ENCODE measurements around the gene NOC2L. TPM values are rescaled to one million over a fixed set of nuclear protein-coding genes. Genes with fewer than 3 reads are reported as not detected.

The NOC2L gene
- total RNA-seq, 4 donors from 2014 or later: 35.3 to 54.1 (median 47.5) TPM

DNA sequence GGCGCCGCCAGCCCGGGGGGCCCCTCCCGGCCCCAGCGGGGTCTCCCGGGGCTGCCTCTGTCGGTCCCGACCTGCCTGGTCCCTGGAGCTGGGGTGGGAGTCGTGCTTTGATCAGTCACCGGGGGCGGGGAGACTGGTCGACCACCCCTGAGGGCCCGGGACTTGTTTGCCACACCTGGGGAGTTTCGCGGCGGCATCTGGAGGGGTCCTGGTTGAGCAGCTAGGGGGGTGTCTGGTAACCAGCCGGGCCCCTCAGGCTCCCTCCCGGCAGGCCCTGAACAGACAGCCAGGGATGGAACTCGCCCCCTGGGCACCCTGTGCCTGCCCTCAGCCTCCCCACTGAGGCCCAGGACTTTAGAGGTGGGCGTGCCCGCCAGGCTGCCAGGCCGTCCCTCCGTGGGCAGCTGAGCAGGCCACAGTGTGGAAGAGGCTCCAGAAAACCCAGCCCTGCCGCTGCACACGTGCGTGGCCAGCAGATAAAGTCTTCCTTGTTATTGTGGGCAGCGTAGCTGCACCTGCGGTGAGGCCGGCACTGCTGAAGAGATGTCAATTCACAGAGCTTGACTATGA, 48.7 kb downstream of the NOC2L start:
- Histone ChIP-seq H3K4me3 (peak overlapping the region; percentile 38 to 54 (median 46)), H3K27ac (replicated peaks in 1 of 4) (peak overlapping the region; percentile 21 to 70 (median 62)), H3K4me1 (peaks cover 11 to 44% (median 39%) of the 10 kb centered on the region in 4 donors), H3K36me3 (no peaks in the 10 kb centered on the region), H3K9me3 (no peaks in the 10 kb centered on the region), H3K27me3 (peaks cover 0 to 78% (median 10%) of the 10 kb centered on the region in 4 donors)
- intact Hi-C loops (cut with DNase I): no loop called here
- 49% methylated on average over 3 of the region's 29 CpGs for WGBS
- DNase-seq (ENCODE audit: extremely low spot score): no peak
- TF ChIP-seq EP300 (IDR thresholded peaks at IDR 0.05) (no peak), POLR2A (IDR thresholded peaks at IDR 0.05; ENCODE audit: low read depth) (no peak), POLR2AphosphoS5 (IDR thresholded peaks at IDR 0.05) (no peak)
- TF ChIP-seq, protein P1, sequence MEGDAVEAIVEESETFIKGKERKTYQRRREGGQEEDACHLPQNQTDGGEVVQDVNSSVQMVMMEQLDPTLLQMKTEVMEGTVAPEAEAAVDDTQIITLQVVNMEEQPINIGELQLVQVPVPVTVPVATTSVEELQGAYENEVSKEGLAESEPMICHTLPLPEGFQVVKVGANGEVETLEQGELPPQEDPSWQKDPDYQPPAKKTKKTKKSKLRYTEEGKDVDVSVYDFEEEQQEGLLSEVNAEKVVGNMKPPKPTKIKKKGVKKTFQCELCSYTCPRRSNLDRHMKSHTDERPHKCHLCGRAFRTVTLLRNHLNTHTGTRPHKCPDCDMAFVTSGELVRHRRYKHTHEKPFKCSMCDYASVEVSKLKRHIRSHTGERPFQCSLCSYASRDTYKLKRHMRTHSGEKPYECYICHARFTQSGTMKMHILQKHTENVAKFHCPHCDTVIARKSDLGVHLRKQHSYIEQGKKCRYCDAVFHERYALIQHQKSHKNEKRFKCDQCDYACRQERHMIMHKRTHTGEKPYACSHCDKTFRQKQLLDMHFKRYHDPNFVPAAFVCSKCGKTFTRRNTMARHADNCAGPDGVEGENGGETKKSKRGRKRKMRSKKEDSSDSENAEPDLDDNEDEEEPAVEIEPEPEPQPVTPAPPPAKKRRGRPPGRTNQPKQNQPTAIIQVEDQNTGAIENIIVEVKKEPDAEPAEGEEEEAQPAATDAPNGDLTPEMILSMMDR (IDR thresholded peaks at IDR 0.05): no peak

- Histone ChIP-seq H3K36me3 (no peaks in the 10 kb centered on the region), H3K4me3 (peak overlapping the region; percentile 38 to 54 (median 46)), H3K4me1 (peaks cover 16 to 49% (median 44%) of the 10 kb centered on the region in 4 donors), H3K9me3 (no peaks in the 10 kb centered on the region), H3K27ac (replicated peaks in 1 of 4) (peak overlapping the region; percentile 21 to 70 (median 62)), H3K27me3 (peaks cover 0 to 78% (median 10%) of the 10 kb centered on the region in 4 donors)
- DNase-seq (ENCODE audit: extremely low spot score): no peak
- intact Hi-C loops (cut with DNase I): no loop called here
- no CpG with 5 or more reads among the region's 53 CpGs for WGBS
- TF ChIP-seq EP300 (IDR thresholded peaks at IDR 0.05): no peak
- no peak for TF ChIP-seq POLR2A (IDR thresholded peaks at IDR 0.05; ENCODE audit: low read depth)
- TF ChIP-seq POLR2AphosphoS5 (IDR thresholded peaks at IDR 0.05): no peak
- TF ChIP-seq, protein P1 (IDR thresholded peaks at IDR 0.05): no peak
These were observed 49.2 kb downstream of the NOC2L start for GRCh38 chr1:909861-910310.

DNA sequence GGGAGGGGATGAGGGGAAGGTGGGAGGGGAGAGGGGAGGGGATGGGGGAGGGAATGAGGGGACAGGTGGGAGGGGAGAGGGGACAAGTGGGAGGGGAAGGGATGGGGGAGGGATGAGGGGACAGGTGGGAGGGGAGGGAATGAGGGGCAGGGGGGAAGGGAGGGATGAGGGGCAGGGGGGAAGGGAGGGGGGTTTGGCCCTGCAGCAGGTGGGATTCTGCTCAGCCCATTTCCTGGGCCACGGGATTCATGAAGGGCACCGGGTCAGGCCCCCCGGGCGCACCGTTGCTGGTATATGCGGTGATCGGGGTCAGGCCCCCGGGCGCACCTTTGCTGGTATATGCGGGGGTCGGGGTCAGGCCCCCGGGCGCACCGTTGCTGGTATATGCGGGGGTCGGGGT, 50.4 kb downstream of the NOC2L start:
- Histone ChIP-seq H3K4me1 (peaks cover 20 to 61% (median 55%) of the 10 kb centered on the region in 4 donors), H3K27me3 (peaks cover 0 to 72% (median 10%) of the 10 kb centered on the region in 4 donors), H3K9me3 (no peaks in the 10 kb centered on the region), H3K36me3 (no peaks in the 10 kb centered on the region), H3K4me3 (no peak overlapping the region), H3K27ac (replicated peaks in 1 of 4) (no peak overlapping the region)
- intact Hi-C loops (cut with DNase I): no loop called here
- TF ChIP-seq EP300 (IDR thresholded peaks at IDR 0.05) (no peak), POLR2AphosphoS5 (IDR thresholded peaks at IDR 0.05) (no peak), POLR2A (IDR thresholded peaks at IDR 0.05; ENCODE audit: low read depth) (no peak)
- TF ChIP-seq, protein P1 (IDR thresholded peaks at IDR 0.05): no peak
- 76% methylated on average over 4 of the region's 16 CpGs for WGBS
- no peak for DNase-seq (ENCODE audit: extremely low spot score)

DNA sequence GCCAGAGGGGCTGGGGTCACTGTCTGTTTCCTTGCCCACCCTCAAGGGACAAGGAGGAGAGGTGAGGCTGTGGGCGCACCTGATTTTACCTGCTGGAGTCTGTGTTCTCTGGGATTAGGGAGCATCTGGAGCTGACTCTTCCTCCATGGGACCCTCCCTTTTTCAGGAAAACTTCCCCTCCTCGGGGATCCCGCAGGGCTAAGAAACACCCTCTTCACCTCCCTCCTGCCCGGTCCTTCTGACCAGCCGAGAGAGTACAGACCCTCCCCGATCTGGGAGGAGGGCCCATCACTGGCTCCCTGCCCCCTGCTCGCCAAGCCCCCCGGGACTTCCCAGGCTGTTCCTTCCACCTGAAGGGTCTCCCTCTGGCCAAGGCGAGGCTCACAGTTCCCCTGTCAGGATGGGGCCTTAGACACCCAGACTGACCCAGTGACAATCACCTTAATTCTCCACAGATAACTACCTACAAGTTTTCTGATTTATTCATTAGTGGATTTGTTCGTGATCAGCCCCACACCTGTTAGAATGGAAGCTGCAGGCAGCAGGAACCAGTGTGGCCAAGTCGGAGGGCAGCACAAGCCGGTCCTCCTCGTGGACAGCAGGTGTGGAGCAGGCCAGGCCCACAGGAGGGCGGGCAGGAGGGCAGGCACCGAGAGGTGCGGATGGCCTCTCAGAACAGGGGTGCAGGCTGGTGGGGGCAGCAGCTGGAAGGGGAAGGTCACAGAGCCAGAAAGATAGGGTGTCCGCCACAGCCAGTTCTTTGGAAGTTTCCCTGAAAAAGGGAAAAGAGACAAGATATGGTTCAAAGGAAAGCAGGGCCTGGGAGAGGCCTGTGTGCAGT, 51.2 kb downstream of the NOC2L start:
- TF ChIP-seq EP300 (IDR thresholded peaks at IDR 0.05) (no peak), POLR2A (IDR thresholded peaks at IDR 0.05; ENCODE audit: low read depth) (no peak), POLR2AphosphoS5 (IDR thresholded peaks at IDR 0.05) (no peak)
- TF ChIP-seq, protein P1 (IDR thresholded peaks at IDR 0.05): no peak
- Histone ChIP-seq H3K27ac (replicated peaks in 1 of 4) (no peak overlapping the region), H3K36me3 (no peaks in the 10 kb centered on the region), H3K4me3 (no peak overlapping the region), H3K4me1 (peaks cover 20 to 61% (median 56%) of the 10 kb centered on the region in 4 donors), H3K27me3 (peaks cover 0 to 65% (median 10%) of the 10 kb centered on the region in 4 donors), H3K9me3 (no peaks in the 10 kb centered on the region)
- no peak for DNase-seq (ENCODE audit: extremely low spot score)
- WGBS: 80% methylated on average over 6 of the region's 17 CpGs
- intact Hi-C loops (cut with DNase I): no loop called here

Measured in esophagus muscularis mucosa (tissue), 4 donors.